Measurements from ENCODE around the gene MESP2. TPM values are rescaled to one million over a fixed set of nuclear protein-coding genes. Genes with fewer than 3 reads are reported as not detected.

MESP2 gene
- total and polyA plus RNA-seq, 2 of the 13 experiments (the other 11 are each of a cell fraction or from before 2014, with no cell fraction given), result not detected

DNA sequence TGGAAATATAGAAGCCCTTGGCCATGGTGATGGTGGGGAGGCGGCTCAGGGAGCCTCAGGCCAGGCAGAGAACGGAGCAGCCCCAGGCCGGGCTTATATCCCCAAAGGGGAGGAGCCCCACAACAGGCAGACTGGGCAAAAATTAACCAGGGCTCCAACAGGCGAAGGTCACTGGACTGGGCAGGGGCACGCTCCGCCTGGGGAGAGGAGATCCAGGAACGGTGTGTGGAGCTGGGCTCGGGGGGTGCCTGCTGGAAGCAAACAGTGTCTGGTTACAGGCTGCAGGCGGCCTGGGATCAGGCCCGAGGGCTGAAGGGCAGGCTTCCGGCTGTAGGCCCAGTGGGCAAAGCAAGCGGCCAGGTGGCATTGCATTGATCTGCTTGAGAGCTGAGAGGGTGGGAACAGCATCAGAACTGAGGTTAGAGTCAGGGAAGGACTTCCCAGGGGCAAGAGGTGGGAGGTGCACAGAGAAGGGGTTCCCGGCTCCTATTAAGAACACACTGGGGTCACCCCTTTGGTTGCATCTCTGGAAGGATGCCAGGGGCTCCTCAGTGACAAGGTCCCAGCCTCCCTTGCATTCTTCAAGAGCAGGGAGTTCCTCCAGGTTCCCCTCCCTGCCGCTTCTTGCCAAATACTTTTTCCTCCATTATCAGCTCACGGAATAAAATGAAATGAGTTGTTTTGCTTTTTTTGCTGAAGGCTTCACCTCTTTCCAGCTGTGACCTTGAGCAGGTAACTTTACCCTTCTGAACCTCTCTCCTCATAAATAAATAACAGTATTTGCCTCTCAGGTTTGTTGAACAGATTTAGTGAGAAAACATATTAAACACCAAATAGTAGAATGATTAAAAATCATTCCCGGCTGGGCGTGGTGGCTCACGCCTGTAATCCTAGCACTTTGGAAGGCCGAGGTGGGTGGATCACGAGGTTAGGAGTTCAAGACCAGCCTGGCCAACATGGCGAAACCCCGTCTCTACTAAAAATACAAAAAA lies 30.7 kb downstream of the MESP2 start (continued):
- peak; percentile 96 for TF ChIP-seq ZNF788 (CRISPR knock-in tag; IDR thresholded peaks at IDR 0.05; ENCODE audit: borderline replicate concordance)
- TF ChIP-seq ZBTB42 (CRISPR knock-in tag; IDR thresholded peaks at IDR 0.05), result no peak
- TF ChIP-seq SIX1 (CRISPR knock-in tag; IDR thresholded peaks at IDR 0.05; ENCODE audit: borderline replicate concordance), result peak; percentile 97
- TF ChIP-seq SALL2 (CRISPR knock-in tag; IDR thresholded peaks at IDR 0.05), result peak; percentile 62; the same call in 1 of the 2 replicates
- TF ChIP-seq, protein P1, sequence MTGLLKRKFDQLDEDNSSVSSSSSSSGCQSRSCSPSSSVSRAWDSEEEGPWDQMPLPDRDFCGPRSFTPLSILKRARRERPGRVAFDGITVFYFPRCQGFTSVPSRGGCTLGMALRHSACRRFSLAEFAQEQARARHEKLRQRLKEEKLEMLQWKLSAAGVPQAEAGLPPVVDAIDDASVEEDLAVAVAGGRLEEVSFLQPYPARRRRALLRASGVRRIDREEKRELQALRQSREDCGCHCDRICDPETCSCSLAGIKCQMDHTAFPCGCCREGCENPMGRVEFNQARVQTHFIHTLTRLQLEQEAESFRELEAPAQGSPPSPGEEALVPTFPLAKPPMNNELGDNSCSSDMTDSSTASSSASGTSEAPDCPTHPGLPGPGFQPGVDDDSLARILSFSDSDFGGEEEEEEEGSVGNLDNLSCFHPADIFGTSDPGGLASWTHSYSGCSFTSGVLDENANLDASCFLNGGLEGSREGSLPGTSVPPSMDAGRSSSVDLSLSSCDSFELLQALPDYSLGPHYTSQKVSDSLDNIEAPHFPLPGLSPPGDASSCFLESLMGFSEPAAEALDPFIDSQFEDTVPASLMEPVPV (CRISPR knock-in tag; IDR thresholded peaks at IDR 0.05), result no peak
- no peak for TF ChIP-seq FOXP1 (IDR thresholded peaks at IDR 0.05)
- peak; percentile 66 for TF ChIP-seq FOXP1 (CRISPR knock-in tag; IDR thresholded peaks at IDR 0.05)
- peak; percentile 73; the same call in 1 of the 2 replicates for TF ChIP-seq HOXD1 (CRISPR knock-in tag; IDR thresholded peaks at IDR 0.05)
- peak; percentile 58; the same call in 1 of the 2 replicates for TF ChIP-seq MIER2 (CRISPR knock-in tag; IDR thresholded peaks at IDR 0.05)
- TF ChIP-seq ZNF605 (CRISPR knock-in tag; IDR thresholded peaks at IDR 0.05), result peak; percentile 76
- peak; percentile 55; the same call in 1 of the 2 replicates for TF ChIP-seq PHF20 (CRISPR knock-in tag; IDR thresholded peaks at IDR 0.05)
- no peak for TF ChIP-seq FOSL1 (CRISPR knock-in tag; IDR thresholded peaks at IDR 0.05; ENCODE audit: borderline replicate concordance)
- TF ChIP-seq, protein P2, sequence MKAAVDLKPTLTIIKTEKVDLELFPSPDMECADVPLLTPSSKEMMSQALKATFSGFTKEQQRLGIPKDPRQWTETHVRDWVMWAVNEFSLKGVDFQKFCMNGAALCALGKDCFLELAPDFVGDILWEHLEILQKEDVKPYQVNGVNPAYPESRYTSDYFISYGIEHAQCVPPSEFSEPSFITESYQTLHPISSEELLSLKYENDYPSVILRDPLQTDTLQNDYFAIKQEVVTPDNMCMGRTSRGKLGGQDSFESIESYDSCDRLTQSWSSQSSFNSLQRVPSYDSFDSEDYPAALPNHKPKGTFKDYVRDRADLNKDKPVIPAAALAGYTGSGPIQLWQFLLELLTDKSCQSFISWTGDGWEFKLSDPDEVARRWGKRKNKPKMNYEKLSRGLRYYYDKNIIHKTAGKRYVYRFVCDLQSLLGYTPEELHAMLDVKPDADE (CRISPR knock-in tag; IDR thresholded peaks at IDR 0.05), result no peak
- peak in 1 of 2 experiments; percentile 77; a peak in 1 of 4 replicates for TF ChIP-seq KLF16 (CRISPR knock-in tag; IDR thresholded peaks at IDR 0.05)
- TF ChIP-seq ZBTB3 (CRISPR knock-in tag; IDR thresholded peaks at IDR 0.05; ENCODE audit: borderline replicate concordance, low read depth), result no peak
- TF ChIP-seq, protein P3, sequence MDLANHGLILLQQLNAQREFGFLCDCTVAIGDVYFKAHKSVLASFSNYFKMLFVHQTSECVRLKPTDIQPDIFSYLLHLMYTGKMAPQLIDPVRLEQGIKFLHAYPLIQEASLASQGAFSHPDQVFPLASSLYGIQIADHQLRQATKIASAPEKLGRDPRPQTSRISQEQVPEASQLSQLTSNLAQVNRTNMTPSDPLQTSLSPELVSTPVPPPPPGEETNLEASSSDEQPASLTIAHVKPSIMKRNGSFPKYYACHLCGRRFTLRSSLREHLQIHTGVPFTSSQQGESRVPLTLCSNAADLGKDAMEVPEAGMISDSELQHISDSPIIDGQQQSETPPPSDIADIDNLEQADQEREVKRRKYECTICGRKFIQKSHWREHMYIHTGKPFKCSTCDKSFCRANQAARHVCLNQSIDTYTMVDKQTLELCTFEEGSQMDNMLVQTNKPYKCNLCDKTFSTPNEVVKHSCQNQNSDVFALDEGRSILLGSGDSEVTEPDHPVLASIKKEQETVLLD (CRISPR knock-in tag; IDR thresholded peaks at IDR 0.05; ENCODE audit: low read depth), result no peak
- TF ChIP-seq ZNF564 (CRISPR knock-in tag; IDR thresholded peaks at IDR 0.05), result peak; percentile 85; the same call in 1 of the 2 replicates
- no peak for TF ChIP-seq TBX3 (IDR thresholded peaks at IDR 0.05; ENCODE audit: borderline replicate concordance)
- no peak for TF ChIP-seq ZNF253 (CRISPR knock-in tag; IDR thresholded peaks at IDR 0.05; ENCODE audit: borderline replicate concordance)
- no peak for TF ChIP-seq TMF1 (CRISPR knock-in tag; IDR thresholded peaks at IDR 0.05; ENCODE audit: low read depth)
- TF ChIP-seq STAG1 (CRISPR knock-in tag; IDR thresholded peaks at IDR 0.05), result peak; percentile 41
- TF ChIP-seq GTF3A (CRISPR knock-in tag; conservative IDR thresholded peaks at IDR 0.05), result no peak
- TF ChIP-seq ZNF746 (CRISPR knock-in tag; IDR thresholded peaks at IDR 0.05), result no peak
- TF ChIP-seq FOXJ3 (CRISPR knock-in tag; IDR thresholded peaks at IDR 0.05; ENCODE audit: borderline replicate concordance), result 0 out of 2 replicates have a peak, but pooled peaks have one; percentile 38
- TF ChIP-seq MLLT10 (CRISPR knock-in tag; IDR thresholded peaks at IDR 0.05), result no peak
- TF ChIP-seq ARNTL (CRISPR knock-in tag; IDR thresholded peaks at IDR 0.05), result peak; percentile 74; the same call in 1 of the 2 replicates
- no peak for TF ChIP-seq EHMT2 (IDR thresholded peaks at IDR 0.05; ENCODE audit: borderline replicate concordance, low read depth, low read length)
